Spleen (tissue), 7 donors: ENCODE data around the gene PLCG2.

Source experiments
- POLR2A ChIP-seq, 3 donors: fragments of 450-650 bp; IDR thresholded peaks; one replicate each; pipeline ENCODE4 v1.5.1; 2017; ENCODE audit warnings: antibody characterized with exemption in 3 of 3, mild to moderate bottlenecking in 1 of 3
- TF ChIP-seq, protein P1 (sequence below), 11 experiments: fragments of 200-600 bp in 7 of 11; fragments of 450-650 bp in 4 of 11; sonication (generic) in 4 of 11; IDR thresholded peaks in 8 of 11; conservative IDR thresholded peaks in 3 of 11; 1 replicate in 7 of 11; 2 replicates in 4 of 11; pipeline versions ENCODE4 v1.4.0 to v1.8.0; 2016 to 2021; ENCODE audit warnings: antibody characterized with exemption in 11 of 11, inconsistent platforms in 4 of 11, mild to moderate bottlenecking in 1 of 11
- donor health status: DM: no; HTN: no; CAD: no; lungs with moderate emphysema.
- donor health status: DM: no; HTN: no; CAD: no.
- donor health status: DM: no; HTN: no; CAD: no.

GRCh38 chr16:81744385-81744784 is 34.7 kb upstream of the PLCG2 start:
- TF ChIP-seq, protein P1, sequence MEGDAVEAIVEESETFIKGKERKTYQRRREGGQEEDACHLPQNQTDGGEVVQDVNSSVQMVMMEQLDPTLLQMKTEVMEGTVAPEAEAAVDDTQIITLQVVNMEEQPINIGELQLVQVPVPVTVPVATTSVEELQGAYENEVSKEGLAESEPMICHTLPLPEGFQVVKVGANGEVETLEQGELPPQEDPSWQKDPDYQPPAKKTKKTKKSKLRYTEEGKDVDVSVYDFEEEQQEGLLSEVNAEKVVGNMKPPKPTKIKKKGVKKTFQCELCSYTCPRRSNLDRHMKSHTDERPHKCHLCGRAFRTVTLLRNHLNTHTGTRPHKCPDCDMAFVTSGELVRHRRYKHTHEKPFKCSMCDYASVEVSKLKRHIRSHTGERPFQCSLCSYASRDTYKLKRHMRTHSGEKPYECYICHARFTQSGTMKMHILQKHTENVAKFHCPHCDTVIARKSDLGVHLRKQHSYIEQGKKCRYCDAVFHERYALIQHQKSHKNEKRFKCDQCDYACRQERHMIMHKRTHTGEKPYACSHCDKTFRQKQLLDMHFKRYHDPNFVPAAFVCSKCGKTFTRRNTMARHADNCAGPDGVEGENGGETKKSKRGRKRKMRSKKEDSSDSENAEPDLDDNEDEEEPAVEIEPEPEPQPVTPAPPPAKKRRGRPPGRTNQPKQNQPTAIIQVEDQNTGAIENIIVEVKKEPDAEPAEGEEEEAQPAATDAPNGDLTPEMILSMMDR (IDR thresholded peaks at IDR 0.05 in 8 of 11, conservative IDR thresholded peaks at IDR 0.05 in 3 of 11) = no peak
- TF ChIP-seq POLR2A (IDR thresholded peaks at IDR 0.05) = no peak
